Measurements from ENCODE around the gene TUB. TPM values are rescaled to one million over a fixed set of nuclear protein-coding genes. Genes with fewer than 3 reads are reported as not detected.

TUB gene
- polyA plus RNA-seq, 1 donor (not counting 4 experiments of a cell fraction or from before 2014, with no cell fraction given): 0.84 TPM

DNA sequence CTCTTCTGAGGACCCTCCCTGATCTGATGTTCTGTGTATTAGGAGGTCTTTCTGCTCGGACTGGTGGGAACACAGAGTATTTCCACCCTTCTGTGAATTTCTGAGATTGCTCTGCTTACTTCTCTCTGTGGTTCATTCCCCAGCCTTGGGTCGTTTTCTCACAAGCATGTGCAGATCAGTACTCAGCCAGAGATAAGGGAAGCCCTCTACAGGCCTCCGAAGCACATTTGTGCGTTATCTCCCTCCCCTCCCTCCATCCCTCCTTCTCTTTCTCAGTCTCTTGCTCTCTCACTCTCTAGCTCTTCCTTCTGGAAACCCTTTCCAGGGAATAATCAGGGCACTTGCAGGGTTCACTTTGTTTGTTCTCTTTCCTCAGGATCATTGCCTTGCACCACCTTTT, 35.2 kb upstream of the TUB start:
- H3K4me1 ChIP-seq (ENCODE audit: control insufficient read depth, extremely low read depth, insufficient read depth, low read length): no peaks in the 10 kb centered on the region
- dilution Hi-C loops (cut with MboI; ENCODE audit: extremely low pct_ligation_motif_present, low sequenced_read_pairs): no loop called here
- no peak overlapping the region for H3K4me3 ChIP-seq (ENCODE audit: control insufficient read depth in 2 of 3, extremely low read depth in 1 of 3, insufficient read depth in 2 of 3, low read depth in 1 of 3, low read length in 3 of 3)
- no peaks in the 10 kb centered on the region for H4K20me1 ChIP-seq (ENCODE audit: control insufficient read depth, extremely low read depth, insufficient read depth, low read length)
- peaks cover 3% of the 10 kb centered on the region for H3K27me3 ChIP-seq (ENCODE audit: control insufficient read depth, extremely low read depth, insufficient read depth, low read length)
- H3K4me2 ChIP-seq (ENCODE audit: control insufficient read depth, extremely low read depth, insufficient read depth, low read depth, low read length): no peak overlapping the region
- no peaks in the 10 kb centered on the region for H3K79me2 ChIP-seq (ENCODE audit: control insufficient read depth, insufficient read depth, low read length)
- no peaks in the 10 kb centered on the region for H3K36me3 ChIP-seq (ENCODE audit: control insufficient read depth in 2 of 2, extremely low read depth in 1 of 2, insufficient read depth in 2 of 2, low read length in 2 of 2)
- DNase-seq (ENCODE audit: low read depth, low spot score): no peak
- H2AFZ ChIP-seq (ENCODE audit: control insufficient read depth, low read length): no peak overlapping the region
- TF ChIP-seq, protein P1, sequence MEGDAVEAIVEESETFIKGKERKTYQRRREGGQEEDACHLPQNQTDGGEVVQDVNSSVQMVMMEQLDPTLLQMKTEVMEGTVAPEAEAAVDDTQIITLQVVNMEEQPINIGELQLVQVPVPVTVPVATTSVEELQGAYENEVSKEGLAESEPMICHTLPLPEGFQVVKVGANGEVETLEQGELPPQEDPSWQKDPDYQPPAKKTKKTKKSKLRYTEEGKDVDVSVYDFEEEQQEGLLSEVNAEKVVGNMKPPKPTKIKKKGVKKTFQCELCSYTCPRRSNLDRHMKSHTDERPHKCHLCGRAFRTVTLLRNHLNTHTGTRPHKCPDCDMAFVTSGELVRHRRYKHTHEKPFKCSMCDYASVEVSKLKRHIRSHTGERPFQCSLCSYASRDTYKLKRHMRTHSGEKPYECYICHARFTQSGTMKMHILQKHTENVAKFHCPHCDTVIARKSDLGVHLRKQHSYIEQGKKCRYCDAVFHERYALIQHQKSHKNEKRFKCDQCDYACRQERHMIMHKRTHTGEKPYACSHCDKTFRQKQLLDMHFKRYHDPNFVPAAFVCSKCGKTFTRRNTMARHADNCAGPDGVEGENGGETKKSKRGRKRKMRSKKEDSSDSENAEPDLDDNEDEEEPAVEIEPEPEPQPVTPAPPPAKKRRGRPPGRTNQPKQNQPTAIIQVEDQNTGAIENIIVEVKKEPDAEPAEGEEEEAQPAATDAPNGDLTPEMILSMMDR (optimal IDR thresholded peaks at IDR 0.05 in 1 of 3, IDR thresholded peaks at IDR 0.05 in 1 of 3, conservative IDR thresholded peaks at IDR 0.05 in 1 of 3; ENCODE audit: extremely low read depth in 1 of 3, insufficient read depth in 2 of 3, low read length in 3 of 3): no peak
- TF ChIP-seq EZH2 (IDR thresholded peaks at IDR 0.05; ENCODE audit: low read length): no peak
- no peak for FAIRE-seq
- no peak overlapping the region for H3K9ac ChIP-seq (ENCODE audit: control insufficient read depth, extremely low read depth, insufficient read depth, low read length)
- no peak overlapping the region for H3K27ac ChIP-seq (ENCODE audit: control insufficient read depth, insufficient read depth, low read length)
- H3K9me1 ChIP-seq (ENCODE audit: control insufficient read depth, extremely low read depth, insufficient read depth, low read length): no peaks in the 10 kb centered on the region
- H3K9me3 ChIP-seq (ENCODE audit: control insufficient read depth, low read depth, low read length): no peaks in the 10 kb centered on the region

DNA sequence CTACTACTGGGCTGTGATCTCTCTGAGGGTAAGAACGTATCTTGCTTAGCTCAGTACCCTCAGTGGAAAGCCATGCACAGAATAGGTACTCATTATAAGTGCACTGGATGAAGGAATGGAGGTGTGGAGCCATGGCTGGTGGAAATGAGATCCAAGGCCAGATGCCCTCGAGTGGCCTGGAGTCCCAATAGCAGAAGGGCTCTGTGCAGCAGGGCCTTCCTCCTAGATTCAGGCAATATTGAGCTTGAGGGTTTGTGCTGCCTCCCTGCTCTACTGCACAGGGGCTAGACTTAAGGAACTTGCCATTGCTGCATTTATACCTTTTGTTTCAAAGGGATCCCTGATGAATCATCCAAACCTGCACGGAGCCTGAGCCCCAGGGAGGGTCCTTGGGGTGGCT, 33.6 kb upstream of the TUB start:
- H2AFZ ChIP-seq (ENCODE audit: control insufficient read depth, low read length): no peak overlapping the region
- no peak overlapping the region for H3K9ac ChIP-seq (ENCODE audit: control insufficient read depth, extremely low read depth, insufficient read depth, low read length)
- no peaks in the 10 kb centered on the region for H3K9me1 ChIP-seq (ENCODE audit: control insufficient read depth, extremely low read depth, insufficient read depth, low read length)
- H3K36me3 ChIP-seq (ENCODE audit: control insufficient read depth in 2 of 2, extremely low read depth in 1 of 2, insufficient read depth in 2 of 2, low read length in 2 of 2): no peaks in the 10 kb centered on the region
- H3K27me3 ChIP-seq (ENCODE audit: control insufficient read depth, extremely low read depth, insufficient read depth, low read length): peaks cover 3% of the 10 kb centered on the region
- H3K9me3 ChIP-seq (ENCODE audit: control insufficient read depth, low read depth, low read length): no peaks in the 10 kb centered on the region
- FAIRE-seq: no peak
- DNase-seq (ENCODE audit: low read depth, low spot score): no peak
- no peak for TF ChIP-seq EZH2 (IDR thresholded peaks at IDR 0.05; ENCODE audit: low read length)
- TF ChIP-seq, protein P1 (optimal IDR thresholded peaks at IDR 0.05 in 1 of 3, IDR thresholded peaks at IDR 0.05 in 1 of 3, conservative IDR thresholded peaks at IDR 0.05 in 1 of 3; ENCODE audit: extremely low read depth in 1 of 3, insufficient read depth in 2 of 3, low read length in 3 of 3): no peak
- no peaks in the 10 kb centered on the region for H3K4me1 ChIP-seq (ENCODE audit: control insufficient read depth, extremely low read depth, insufficient read depth, low read length)
- no peaks in the 10 kb centered on the region for H3K79me2 ChIP-seq (ENCODE audit: control insufficient read depth, insufficient read depth, low read length)
- no peaks in the 10 kb centered on the region for H4K20me1 ChIP-seq (ENCODE audit: control insufficient read depth, extremely low read depth, insufficient read depth, low read length)
- H3K4me3 ChIP-seq (ENCODE audit: control insufficient read depth in 2 of 3, extremely low read depth in 1 of 3, insufficient read depth in 2 of 3, low read depth in 1 of 3, low read length in 3 of 3): no peak overlapping the region
- H3K4me2 ChIP-seq (ENCODE audit: control insufficient read depth, extremely low read depth, insufficient read depth, low read depth, low read length): no peak overlapping the region
- dilution Hi-C loops (cut with MboI; ENCODE audit: extremely low pct_ligation_motif_present, low sequenced_read_pairs): no loop called here
- H3K27ac ChIP-seq (ENCODE audit: control insufficient read depth, insufficient read depth, low read length): no peak overlapping the region

Data from keratinocyte (primary cell).